DOHH2 (cell line): ENCODE measurements around the gene KCTD3.

Source experiments
- CTCF ChIP-seq: fragments of 200-600 bp; sonication (generic); IDR thresholded peaks from one replicate; pipeline ENCODE4 v1.5.1; 2014; ENCODE audit warnings: antibody characterized with exemption, mild to moderate bottlenecking, low read depth, low read length; ENCODE audit not compliant: poor library complexity, severe bottlenecking
- EZH2phosphoT487 ChIP-seq: fragments of 200-600 bp; sonication (generic); IDR thresholded peaks from 2 replicates; pipeline ENCODE4 v1.6.1; 2017; ENCODE audit warnings: borderline replicate concordance, mild to moderate bottlenecking, antibody characterized with exemption, low read length, moderate library complexity, mixed read lengths

- no peak for TF ChIP-seq CTCF
- no peak for TF ChIP-seq EZH2phosphoT487
Measured at GRCh38 chr1:215607412-215607811, 40.3 kb downstream of the KCTD3 start.
